H1 (cell line): Measurements from ENCODE around the gene TMEM135. TPM values are rescaled to one million over a fixed set of nuclear protein-coding genes. Genes with fewer than 3 reads are reported as not detected.

Experiments
- BACH1 ChIP-seq: IDR thresholded peaks from 2 replicates; pipeline ENCODE4 v1.6.1; 2012; ENCODE audit warnings: low read length, improper control_type of control experiment
- CBX8 ChIP-seq: fragments of 300-800, 300-1000 bp; sonication (generic); IDR thresholded peaks from 2 replicates; pipeline ENCODE4 v1.7.1; 2016; ENCODE audit warnings: low read depth, low read length, borderline replicate concordance
- CREB1 ChIP-seq: IDR thresholded peaks from 2 replicates; pipeline ENCODE4 v1.6.1; 2012; ENCODE audit warnings: inconsistent platforms
- CTBP2 ChIP-seq: IDR thresholded peaks from 2 replicates; pipeline ENCODE4 v1.7.0; 2011; ENCODE audit warnings: borderline replicate concordance, mild to moderate bottlenecking, moderate library complexity, mixed read lengths, low read length; ENCODE audit not compliant: insufficient read depth, insufficient read length
- EGR1 ChIP-seq: IDR thresholded peaks from 2 replicates; pipeline ENCODE4 v1.6.1; 2011; ENCODE audit warnings: low read depth, low read length, borderline replicate concordance
- FOSL1 ChIP-seq: IDR thresholded peaks from 2 replicates; pipeline ENCODE4 v1.6.1; 2011; ENCODE audit warnings: mild to moderate bottlenecking, low read depth, low read length, moderate library complexity; ENCODE audit not compliant: insufficient read depth
- GTF2F1 ChIP-seq: IDR thresholded peaks from 2 replicates; pipeline ENCODE4 v1.6.1; 2012; ENCODE audit warnings: low read depth, low read length, improper control_type of control experiment, borderline replicate concordance
- HDAC6 ChIP-seq: IDR thresholded peaks from one replicate; pipeline ENCODE4 v1.7.1; 2012; ENCODE audit warnings: low read depth, mild to moderate bottlenecking, inconsistent platforms, low read length, moderate library complexity
- JUND ChIP-seq: IDR thresholded peaks from 2 replicates; pipeline ENCODE4 v1.6.1; 2011; ENCODE audit warnings: mild to moderate bottlenecking, improper control_type of control experiment, low read length
- KDM5A ChIP-seq: fragments of 200-600 bp; IDR thresholded peaks from 2 replicates; pipeline ENCODE4 v1.7.1; 2012; ENCODE audit warnings: mild to moderate bottlenecking, low read length, inconsistent platforms, mixed read lengths
- MAFK ChIP-seq: IDR thresholded peaks from 2 replicates; pipeline ENCODE4 v1.6.1; 2012; ENCODE audit warnings: low read depth, mild to moderate bottlenecking, improper control_type of control experiment, low read length
- MAX ChIP-seq: IDR thresholded peaks from 2 replicates; pipeline ENCODE4 v1.6.1; 2012; ENCODE audit warnings: inconsistent platforms
- NANOG ChIP-seq: IDR thresholded peaks from 2 replicates; pipeline ENCODE4 v1.6.1; 2011; ENCODE audit warnings: low read length, low read depth, mild to moderate bottlenecking, inconsistent platforms; ENCODE audit not compliant: insufficient read depth, poor library complexity, severe bottlenecking
- NRF1 ChIP-seq: IDR thresholded peaks from 2 replicates; pipeline ENCODE4 v1.6.1; 2011; ENCODE audit warnings: mild to moderate bottlenecking, low read depth, low read length, improper control_type of control experiment
- POLR2A ChIP-seq, 2 experiments: IDR thresholded peaks; 1 replicate in 1 of 2; 2 replicates in 1 of 2; pipeline ENCODE4 v1.6.1; 2011; ENCODE audit warnings: low read depth in 2 of 2, low read length in 2 of 2, mild to moderate bottlenecking in 2 of 2; ENCODE audit errors: control extremely low read depth in 1 of 2
- RAD21 ChIP-seq, 2 experiments: IDR thresholded peaks in 1 of 2; conservative IDR thresholded peaks in 1 of 2; 2 replicates each; pipeline ENCODE4 v1.6.1; 2011; ENCODE audit warnings: low read depth in 2 of 2, low read length in 2 of 2, improper control_type of control experiment in 1 of 2, inconsistent platforms in 1 of 2, mild to moderate bottlenecking in 1 of 2, moderate library complexity in 1 of 2
- RFX5 ChIP-seq: IDR thresholded peaks from 2 replicates; pipeline ENCODE4 v1.6.1; 2011; ENCODE audit warnings: low read depth, low read length, improper control_type of control experiment, borderline replicate concordance
- RXRA ChIP-seq: IDR thresholded peaks from 2 replicates; pipeline ENCODE4 v1.6.1; 2011; ENCODE audit warnings: low read depth, mild to moderate bottlenecking, low read length, moderate library complexity; ENCODE audit not compliant: insufficient read depth
- SAP30 ChIP-seq: fragments of 300-600 bp; sonication (generic); IDR thresholded peaks from 2 replicates; pipeline ENCODE4 v1.7.1; 2012; ENCODE audit warnings: low read length, moderate library complexity, mild to moderate bottlenecking, inconsistent platforms; ENCODE audit not compliant: insufficient read depth, insufficient replicate concordance
- SIN3A ChIP-seq, 2 experiments: IDR thresholded peaks in 1 of 2; conservative IDR thresholded peaks in 1 of 2; 2 replicates each; pipeline ENCODE4 v1.6.1; 2011 to 2012; ENCODE audit warnings: low read length in 2 of 2, improper control_type of control experiment in 1 of 2, low read depth in 1 of 2, mild to moderate bottlenecking in 1 of 2
- SP1 ChIP-seq: IDR thresholded peaks from 2 replicates; pipeline ENCODE4 v1.6.1; 2011; ENCODE audit warnings: low read depth, low read length
- TBP ChIP-seq: IDR thresholded peaks from 2 replicates; pipeline ENCODE4 v1.6.1; 2011; ENCODE audit warnings: low read depth, low read length, improper control_type of control experiment
- polyA plus RNA-seq, 7 experiments: library from polyadenylated mRNA; depleted of rRNA in 3 of 7; stranded (reverse) in 5 of 7; unstranded in 2 of 7; fragments of >200 nt in 5 of 7; fragments of 200-250 nt in 2 of 7; gene quantifications; 1 replicate in 5 of 7; 2 replicates in 1 of 7; 4 replicates in 1 of 7; pipeline versions ENCODE4 v1.2.1 to v1.2.3, GENCODE V29; 2011 to 2013; ENCODE audit warnings: missing spikeins in 2 of 7, mixed read lengths in 2 of 7
- total RNA-seq: library from RNA; stranded (reverse); fragmentation: NEBNext Ultra II Directional; extraction: Animal tissue kit (Norgen Biotek cat#: 25700); gene quantifications from 2 replicates; pipeline ENCODE4 v1.2.1, GENCODE V29; 2021
- TF ChIP-seq, protein P1 (sequence below): IDR thresholded peaks from 2 replicates; pipeline ENCODE4 v1.6.1; 2012; ENCODE audit warnings: inconsistent platforms

Gene TMEM135
- total and polyA plus RNA-seq, 2 of the 8 experiments (the other 6 are each of a cell fraction or from before 2014, with no cell fraction given): 9.3 to 31.3 TPM

DNA sequence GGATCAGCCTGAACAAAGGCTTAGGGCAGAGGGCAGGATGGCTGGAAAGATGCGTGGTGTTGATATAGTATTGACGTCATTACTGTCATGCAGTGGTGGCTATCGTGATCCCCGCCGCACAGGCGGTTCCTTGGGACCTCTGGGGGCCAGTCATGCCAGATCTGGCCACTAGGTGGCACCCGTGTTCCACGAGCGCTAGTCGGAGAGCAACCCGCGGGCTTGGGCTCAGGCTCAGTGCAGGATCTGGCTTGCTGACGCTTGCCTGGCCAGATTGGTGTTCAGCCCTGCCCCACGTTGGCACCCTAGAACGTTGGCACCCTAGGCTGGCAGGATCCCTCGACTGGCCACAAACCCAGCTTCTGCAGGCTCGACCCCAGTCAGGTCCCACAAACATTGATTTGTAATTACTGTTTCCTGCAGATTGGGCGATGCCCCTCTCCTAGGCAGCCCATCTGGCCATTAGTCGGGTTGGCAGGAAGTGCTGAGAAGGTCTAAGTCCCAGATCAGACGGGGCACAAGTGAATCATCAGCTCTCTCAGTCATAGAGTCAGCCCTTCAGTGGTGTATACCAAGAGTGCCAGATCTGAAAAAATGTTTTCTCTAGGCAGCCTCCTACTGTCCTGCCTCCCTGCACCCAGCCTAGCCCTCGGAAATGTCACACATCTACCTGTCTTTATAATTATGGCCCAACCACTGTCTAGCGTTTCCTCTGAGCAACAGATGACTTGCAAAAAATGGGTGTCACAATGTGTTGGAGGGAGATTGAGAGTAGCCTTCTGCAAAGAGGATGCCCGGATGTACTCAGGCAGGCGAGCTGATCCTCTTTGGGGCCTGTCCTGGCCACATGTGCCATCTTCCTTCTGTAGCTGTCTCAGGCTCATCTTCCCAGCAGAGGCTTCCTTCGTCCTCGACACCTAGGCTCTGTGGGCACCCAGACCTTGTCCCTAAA is 315.3 kb downstream of the TMEM135 start (continued):
- TF ChIP-seq, protein P1, sequence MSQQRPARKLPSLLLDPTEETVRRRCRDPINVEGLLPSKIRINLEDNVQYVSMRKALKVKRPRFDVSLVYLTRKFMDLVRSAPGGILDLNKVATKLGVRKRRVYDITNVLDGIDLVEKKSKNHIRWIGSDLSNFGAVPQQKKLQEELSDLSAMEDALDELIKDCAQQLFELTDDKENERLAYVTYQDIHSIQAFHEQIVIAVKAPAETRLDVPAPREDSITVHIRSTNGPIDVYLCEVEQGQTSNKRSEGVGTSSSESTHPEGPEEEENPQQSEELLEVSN: no peak
- TF ChIP-seq NANOG: peak; percentile 17
- TF ChIP-seq RFX5: no peak
- TF ChIP-seq SP1: no peak
- TF ChIP-seq JUND: peak; percentile 63; the same call in 1 of the 2 replicates
- TF ChIP-seq NRF1: no peak
- TF ChIP-seq POLR2A (IDR thresholded peaks at IDR 0.05; ENCODE audit: control extremely low read depth in 1 of 2, low read depth in 2 of 2, low read length in 2 of 2): no peak
- TF ChIP-seq SAP30: no peak
- TF ChIP-seq CBX8: no peak
- TF ChIP-seq MAFK: no peak
- no peak for TF ChIP-seq BACH1
- TF ChIP-seq CREB1: peak; percentile 76
- TF ChIP-seq HDAC6: no peak
- TF ChIP-seq RXRA: no peak
- TF ChIP-seq FOSL1: no peak
- TF ChIP-seq GTF2F1: no peak
- TF ChIP-seq EGR1: no peak
- TF ChIP-seq CTBP2: no peak
- peak; percentile 99 for TF ChIP-seq RAD21 (IDR thresholded peaks at IDR 0.05 in 1 of 2, conservative IDR thresholded peaks at IDR 0.05 in 1 of 2; ENCODE audit: low read depth in 2 of 2, low read length in 2 of 2)
- TF ChIP-seq TBP: no peak
- 0 out of 4 replicates have a peak, but pooled peaks of 1 of the 2 experiments have one; percentile 23 for TF ChIP-seq SIN3A (conservative IDR thresholded peaks at IDR 0.05 in 1 of 2, IDR thresholded peaks at IDR 0.05 in 1 of 2; ENCODE audit: low read depth in 1 of 2, low read length in 2 of 2)
- no peak for TF ChIP-seq KDM5A
- no peak for TF ChIP-seq MAX
